ENCODE data around the gene ST3GAL2. TPM values are rescaled to one million over a fixed set of nuclear protein-coding genes. Genes with fewer than 3 reads are reported as not detected.

ST3GAL2 gene
- total and polyA plus RNA-seq, 10 of the 15 experiments (the other 5 are each of a cell fraction or from before 2014, with no cell fraction given): 0.95 to 61.7 (median 25.9) TPM

GRCh38 chr16:70476272-70477020 is 37.5 kb upstream of the ST3GAL2 start (continued):
- TF ChIP-seq SKIL (IDR thresholded peaks at IDR 0.05; ENCODE audit: low read depth, poor library complexity, severe bottlenecking) (peak; percentile 90), ZNF384 (IDR thresholded peaks at IDR 0.05; ENCODE audit: borderline replicate concordance, low read depth, low read length) (no peak), FOS (IDR thresholded peaks at IDR 0.05; ENCODE audit: borderline replicate concordance, extremely low read depth, insufficient read length) (no peak), STAT3 (IDR thresholded peaks at IDR 0.05; ENCODE audit: low read depth, low read length) (no peak), ZZZ3 (IDR thresholded peaks at IDR 0.05; ENCODE audit: control insufficient read depth, insufficient read length, low read depth) (no peak), TCF3 (IDR thresholded peaks at IDR 0.05; ENCODE audit: borderline replicate concordance, insufficient read depth, low read depth, low read length) (0 out of 2 replicates have a peak, but pooled peaks have one; percentile 34), IRF3 (IDR thresholded peaks at IDR 0.05) (no peak), ZSCAN29 (IDR thresholded peaks at IDR 0.05) (peak; percentile 54; the same call in 1 of the 2 replicates), RAD51 (IDR thresholded peaks at IDR 0.05) (peak; percentile 41; the same call in 1 of the 2 replicates), TARDBP (IDR thresholded peaks at IDR 0.05; ENCODE audit: borderline replicate concordance) (peak; percentile 69; the same call in 1 of the 2 replicates), MAX (IDR thresholded peaks at IDR 0.05; ENCODE audit: low read depth, low read length) (no peak), SRF (IDR thresholded peaks at IDR 0.05; ENCODE audit: low read depth in 2 of 2, low read length in 2 of 2) (peak in 1 of 2 experiments; percentile 76; a peak in 1 of 4 replicates), ATF7 (IDR thresholded peaks at IDR 0.05; ENCODE audit: low read depth) (peak; percentile 89), IRF5 (IDR thresholded peaks at IDR 0.05; ENCODE audit: borderline replicate concordance) (no peak), ZNF24 (IDR thresholded peaks at IDR 0.05) (0 out of 2 replicates have a peak, but pooled peaks have one; percentile 41), JUNB (IDR thresholded peaks at IDR 0.05) (peak; percentile 97), ASH2L (IDR thresholded peaks at IDR 0.05; ENCODE audit: borderline replicate concordance, low read depth) (peak; percentile 29; the same call in 1 of the 2 replicates), SMAD5 (IDR thresholded peaks at IDR 0.05; ENCODE audit: low read depth) (no peak), NFYA (IDR thresholded peaks at IDR 0.05; ENCODE audit: borderline replicate concordance, low read depth, low read length) (no peak), NFYB (IDR thresholded peaks at IDR 0.05; ENCODE audit: insufficient read depth, low read depth, low read length) (no peak), FOXM1 (IDR thresholded peaks at IDR 0.05; ENCODE audit: low read depth, low read length) (peak; percentile 93), WRNIP1 (IDR thresholded peaks at IDR 0.05; ENCODE audit: borderline replicate concordance, low read depth, low read length) (no peak), JUND (IDR thresholded peaks at IDR 0.05; ENCODE audit: low read depth, low read length) (peak; percentile 79)

All from GM12878 (cell line).